ENCODE results near the gene BEND2. TPM values are rescaled to one million over a fixed set of nuclear protein-coding genes. Genes with fewer than 3 reads are reported as not detected.

The BEND2 gene
- total RNA-seq, 1 experiment from 2014 or later: not detected

DNA sequence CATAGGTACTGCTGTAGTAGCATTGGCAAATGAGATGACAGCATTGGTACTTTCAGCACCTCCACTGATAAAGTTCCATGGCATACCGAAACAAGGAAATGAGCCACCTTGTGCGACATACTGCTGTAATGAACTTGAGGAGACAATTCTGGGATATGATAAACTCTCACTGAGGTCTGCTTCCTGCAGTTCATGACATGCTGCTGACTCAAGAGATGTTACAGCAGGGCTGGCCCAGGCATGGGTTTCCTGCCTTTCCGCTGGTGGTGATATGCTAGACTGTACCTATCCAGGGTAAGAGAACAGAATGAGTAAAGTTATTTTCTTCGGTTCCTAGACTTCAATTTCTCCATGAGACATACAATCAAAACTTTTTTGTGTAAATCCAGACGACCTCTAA lies 17.1 kb downstream of the BEND2 start:
- H4K20me1 ChIP-seq (ENCODE audit: insufficient read depth): no peaks in the 10 kb centered on the region
- TF ChIP-seq ZFX (IDR thresholded peaks at IDR 0.05) (no peak), CBX3 (IDR thresholded peaks at IDR 0.05; ENCODE audit: low read depth) (no peak), SP1 (IDR thresholded peaks at IDR 0.05; ENCODE audit: low read depth) (no peak), RAD21 (IDR thresholded peaks at IDR 0.05; ENCODE audit: low read depth) (no peak), POLR2AphosphoS5 (IDR thresholded peaks at IDR 0.05; ENCODE audit: low read depth, low read length) (no peak), EZH2phosphoT487 (IDR thresholded peaks at IDR 0.05; ENCODE audit: borderline replicate concordance) (no peak), TCF7L2 (IDR thresholded peaks at IDR 0.05; ENCODE audit: borderline replicate concordance, extremely low read depth, insufficient read depth, insufficient read length) (no peak), EZH2 (IDR thresholded peaks at IDR 0.05) (no peak), FOSL1 (IDR thresholded peaks at IDR 0.05; ENCODE audit: low read depth) (no peak), POLR2A (IDR thresholded peaks at IDR 0.05; ENCODE audit: borderline replicate concordance, extremely low read depth, insufficient read depth, insufficient read length) (no peak), SIN3A (IDR thresholded peaks at IDR 0.05; ENCODE audit: low read depth) (no peak), ELF1 (IDR thresholded peaks at IDR 0.05; ENCODE audit: borderline replicate concordance, low read depth) (no peak)
- TF ChIP-seq, protein P1, sequence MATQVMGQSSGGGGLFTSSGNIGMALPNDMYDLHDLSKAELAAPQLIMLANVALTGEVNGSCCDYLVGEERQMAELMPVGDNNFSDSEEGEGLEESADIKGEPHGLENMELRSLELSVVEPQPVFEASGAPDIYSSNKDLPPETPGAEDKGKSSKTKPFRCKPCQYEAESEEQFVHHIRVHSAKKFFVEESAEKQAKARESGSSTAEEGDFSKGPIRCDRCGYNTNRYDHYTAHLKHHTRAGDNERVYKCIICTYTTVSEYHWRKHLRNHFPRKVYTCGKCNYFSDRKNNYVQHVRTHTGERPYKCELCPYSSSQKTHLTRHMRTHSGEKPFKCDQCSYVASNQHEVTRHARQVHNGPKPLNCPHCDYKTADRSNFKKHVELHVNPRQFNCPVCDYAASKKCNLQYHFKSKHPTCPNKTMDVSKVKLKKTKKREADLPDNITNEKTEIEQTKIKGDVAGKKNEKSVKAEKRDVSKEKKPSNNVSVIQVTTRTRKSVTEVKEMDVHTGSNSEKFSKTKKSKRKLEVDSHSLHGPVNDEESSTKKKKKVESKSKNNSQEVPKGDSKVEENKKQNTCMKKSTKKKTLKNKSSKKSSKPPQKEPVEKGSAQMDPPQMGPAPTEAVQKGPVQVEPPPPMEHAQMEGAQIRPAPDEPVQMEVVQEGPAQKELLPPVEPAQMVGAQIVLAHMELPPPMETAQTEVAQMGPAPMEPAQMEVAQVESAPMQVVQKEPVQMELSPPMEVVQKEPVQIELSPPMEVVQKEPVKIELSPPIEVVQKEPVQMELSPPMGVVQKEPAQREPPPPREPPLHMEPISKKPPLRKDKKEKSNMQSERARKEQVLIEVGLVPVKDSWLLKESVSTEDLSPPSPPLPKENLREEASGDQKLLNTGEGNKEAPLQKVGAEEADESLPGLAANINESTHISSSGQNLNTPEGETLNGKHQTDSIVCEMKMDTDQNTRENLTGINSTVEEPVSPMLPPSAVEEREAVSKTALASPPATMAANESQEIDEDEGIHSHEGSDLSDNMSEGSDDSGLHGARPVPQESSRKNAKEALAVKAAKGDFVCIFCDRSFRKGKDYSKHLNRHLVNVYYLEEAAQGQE (IDR thresholded peaks at IDR 0.05; ENCODE audit: low read depth): no peak
- TF ChIP-seq, protein P2, sequence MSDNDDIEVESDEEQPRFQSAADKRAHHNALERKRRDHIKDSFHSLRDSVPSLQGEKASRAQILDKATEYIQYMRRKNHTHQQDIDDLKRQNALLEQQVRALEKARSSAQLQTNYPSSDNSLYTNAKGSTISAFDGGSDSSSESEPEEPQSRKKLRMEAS (IDR thresholded peaks at IDR 0.05): no peak
- TF ChIP-seq, protein P3, sequence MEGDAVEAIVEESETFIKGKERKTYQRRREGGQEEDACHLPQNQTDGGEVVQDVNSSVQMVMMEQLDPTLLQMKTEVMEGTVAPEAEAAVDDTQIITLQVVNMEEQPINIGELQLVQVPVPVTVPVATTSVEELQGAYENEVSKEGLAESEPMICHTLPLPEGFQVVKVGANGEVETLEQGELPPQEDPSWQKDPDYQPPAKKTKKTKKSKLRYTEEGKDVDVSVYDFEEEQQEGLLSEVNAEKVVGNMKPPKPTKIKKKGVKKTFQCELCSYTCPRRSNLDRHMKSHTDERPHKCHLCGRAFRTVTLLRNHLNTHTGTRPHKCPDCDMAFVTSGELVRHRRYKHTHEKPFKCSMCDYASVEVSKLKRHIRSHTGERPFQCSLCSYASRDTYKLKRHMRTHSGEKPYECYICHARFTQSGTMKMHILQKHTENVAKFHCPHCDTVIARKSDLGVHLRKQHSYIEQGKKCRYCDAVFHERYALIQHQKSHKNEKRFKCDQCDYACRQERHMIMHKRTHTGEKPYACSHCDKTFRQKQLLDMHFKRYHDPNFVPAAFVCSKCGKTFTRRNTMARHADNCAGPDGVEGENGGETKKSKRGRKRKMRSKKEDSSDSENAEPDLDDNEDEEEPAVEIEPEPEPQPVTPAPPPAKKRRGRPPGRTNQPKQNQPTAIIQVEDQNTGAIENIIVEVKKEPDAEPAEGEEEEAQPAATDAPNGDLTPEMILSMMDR (IDR thresholded peaks at IDR 0.05 in 2 of 3, conservative IDR thresholded peaks at IDR 0.05 in 1 of 3; ENCODE audit: borderline replicate concordance in 1 of 3, insufficient read depth in 1 of 3, low read depth in 2 of 3, low read length in 2 of 3): no peak
- TF ChIP-seq, protein P4, sequence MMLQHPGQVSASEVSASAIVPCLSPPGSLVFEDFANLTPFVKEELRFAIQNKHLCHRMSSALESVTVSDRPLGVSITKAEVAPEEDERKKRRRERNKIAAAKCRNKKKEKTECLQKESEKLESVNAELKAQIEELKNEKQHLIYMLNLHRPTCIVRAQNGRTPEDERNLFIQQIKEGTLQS (IDR thresholded peaks at IDR 0.05): no peak
- TF ChIP-seq, protein P5, sequence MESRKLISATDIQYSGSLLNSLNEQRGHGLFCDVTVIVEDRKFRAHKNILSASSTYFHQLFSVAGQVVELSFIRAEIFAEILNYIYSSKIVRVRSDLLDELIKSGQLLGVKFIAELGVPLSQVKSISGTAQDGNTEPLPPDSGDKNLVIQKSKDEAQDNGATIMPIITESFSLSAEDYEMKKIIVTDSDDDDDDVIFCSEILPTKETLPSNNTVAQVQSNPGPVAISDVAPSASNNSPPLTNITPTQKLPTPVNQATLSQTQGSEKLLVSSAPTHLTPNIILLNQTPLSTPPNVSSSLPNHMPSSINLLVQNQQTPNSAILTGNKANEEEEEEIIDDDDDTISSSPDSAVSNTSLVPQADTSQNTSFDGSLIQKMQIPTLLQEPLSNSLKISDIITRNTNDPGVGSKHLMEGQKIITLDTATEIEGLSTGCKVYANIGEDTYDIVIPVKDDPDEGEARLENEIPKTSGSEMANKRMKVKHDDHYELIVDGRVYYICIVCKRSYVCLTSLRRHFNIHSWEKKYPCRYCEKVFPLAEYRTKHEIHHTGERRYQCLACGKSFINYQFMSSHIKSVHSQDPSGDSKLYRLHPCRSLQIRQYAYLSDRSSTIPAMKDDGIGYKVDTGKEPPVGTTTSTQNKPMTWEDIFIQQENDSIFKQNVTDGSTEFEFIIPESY (IDR thresholded peaks at IDR 0.05; ENCODE audit: extremely low read depth, insufficient replicate concordance, low read length): no peak
- H3K4me3 ChIP-seq (replicated peaks in 1 of 2; ENCODE audit: low read depth in 1 of 2, low read length in 2 of 2): no peak overlapping the region
- H3K27me3 ChIP-seq (ENCODE audit: insufficient read depth, low read length): no peaks in the 10 kb centered on the region
- no peak overlapping the region for H3K27ac ChIP-seq (ENCODE audit: low read depth, low read length)
- no peak overlapping the region for H3K9ac ChIP-seq (ENCODE audit: low read length)
- RAD21 ChIA-PET (ENCODE audit: low non-redundant PET in 1 of 2, low total read pairs in 2 of 2, uncharacterized antibody in 2 of 2, unreplicated experiment in 2 of 2): no interaction called here
- H3K79me2 ChIP-seq (ENCODE audit: insufficient read depth, low read length): no peaks in the 10 kb centered on the region
- H3K36me3 ChIP-seq (ENCODE audit: control insufficient read depth in 1 of 2, insufficient read depth in 2 of 2, low read length in 2 of 2): no peaks in the 10 kb centered on the region
- BruUV-seq (replicated peaks): no TSS peak
- no peak overlapping the region for H2AFZ ChIP-seq (ENCODE audit: low read depth, low read length, poor library complexity, severe bottlenecking)
- no peaks in the 10 kb centered on the region for H3K9me2 ChIP-seq (ENCODE audit: insufficient read depth)
- DNase-seq (ENCODE audit: low read depth, low spot score): no peak
- no peaks in the 10 kb centered on the region for H3K4me1 ChIP-seq (ENCODE audit: control insufficient read depth in 1 of 2, insufficient read depth in 2 of 2, low read length in 2 of 2)
- POLR2A ChIA-PET: no interaction called here
- CTCF ChIA-PET: no interaction called here
- no peak overlapping the region for H3K4me2 ChIP-seq (ENCODE audit: low read length)
- ATAC-seq: no peak
- no peaks in the 10 kb centered on the region for H3K9me3 ChIP-seq (ENCODE audit: control insufficient read depth in 1 of 2, insufficient read depth in 1 of 2, low read depth in 1 of 2, low read length in 2 of 2)
- intact Hi-C loops (cut with micrococcal nuclease): loop anchor here (10.0 kb wide), 1 partner anchor 259 kb away; no protein-coding TSS in a partner anchor

Measured in HCT116 (cell line).